ENCODE results near the gene RARS2.

GRCh38 chr6:87628424-87628823 lies 38.6 kb upstream of the RARS2 start:
- TF ChIP-seq CTCF (conservative IDR thresholded peaks at IDR 0.05; ENCODE audit: low read depth, low read length) = no peak
- no peak for TF ChIP-seq EZH2 (IDR thresholded peaks at IDR 0.05; ENCODE audit: borderline replicate concordance, low read depth, low read length, poor library complexity, severe bottlenecking)
